ENCODE data around the gene TMEM191C.
"Not testable (repeated sequence)": the region's sequence is repeated elsewhere in the genome, so short reads cannot be mapped to it uniquely, and the experiment has no call there.

Gene TMEM191C

DNA sequence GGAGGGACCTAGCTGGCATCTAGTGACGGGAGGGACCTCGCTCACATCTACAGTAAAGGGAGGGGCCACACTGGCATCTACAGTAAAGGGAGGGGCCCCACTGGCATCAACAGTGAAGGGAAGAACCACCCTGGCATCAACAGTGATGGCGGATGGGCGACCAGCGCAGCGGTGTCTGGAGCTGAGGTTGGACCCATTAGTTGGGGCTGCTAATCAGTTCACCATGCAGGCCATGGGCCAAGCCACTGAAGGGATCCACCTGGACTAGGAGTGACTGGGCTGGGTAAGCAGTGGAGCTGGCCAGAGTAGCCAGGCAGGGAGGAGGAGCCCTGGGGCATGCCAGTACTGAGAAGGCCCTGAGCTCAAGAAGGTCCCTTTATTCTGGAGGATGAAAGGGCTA is 23.4 kb downstream of the TMEM191C start:
- H3K27me3 Mint-ChIP-seq, DNase-seq: not testable (repeated sequence)

GRCh38 chr22:21492271-21492670 is 25.1 kb downstream of the TMEM191C start:
- H3K4me3 Mint-ChIP-seq, H3K36me3 Mint-ChIP-seq, CTCF ChIA-PET, H3K9me3 Mint-ChIP-seq, H3K4me1 Mint-ChIP-seq, H3K27me3 Mint-ChIP-seq, H3K27ac Mint-ChIP-seq, DNase-seq: not testable (repeated sequence)

More for the DNA sequence above, 23.4 kb downstream of the TMEM191C start:
- CTCF ChIA-PET, H3K36me3 Mint-ChIP-seq, H3K9me3 Mint-ChIP-seq, H3K4me3 Mint-ChIP-seq, H3K4me1 Mint-ChIP-seq, H3K27ac Mint-ChIP-seq: not testable (repeated sequence)

GRCh38 chr22:21493789-21494782 is 26.9 kb downstream of the TMEM191C start:
- DNase-seq, H3K27me3 Mint-ChIP-seq, H3K4me1 Mint-ChIP-seq, H3K4me3 Mint-ChIP-seq, H3K36me3 Mint-ChIP-seq, H3K27ac Mint-ChIP-seq, CTCF ChIA-PET, H3K9me3 Mint-ChIP-seq: not testable (repeated sequence)

- H3K4me3 Mint-ChIP-seq, CTCF ChIA-PET, H3K27me3 Mint-ChIP-seq, H3K4me1 Mint-ChIP-seq, H3K9me3 Mint-ChIP-seq, H3K27ac Mint-ChIP-seq, H3K36me3 Mint-ChIP-seq, DNase-seq: not testable (repeated sequence)
Measured at GRCh38 chr22:21497984-21498383, 30.8 kb downstream of the TMEM191C start.

GRCh38 chr22:21498489-21498888 is 31.3 kb downstream of the TMEM191C start:
- H3K4me3 Mint-ChIP-seq, H3K4me1 Mint-ChIP-seq, H3K27me3 Mint-ChIP-seq, CTCF ChIA-PET, DNase-seq, H3K27ac Mint-ChIP-seq, H3K36me3 Mint-ChIP-seq, H3K9me3 Mint-ChIP-seq: not testable (repeated sequence)

- H3K27me3 Mint-ChIP-seq, H3K4me3 Mint-ChIP-seq, DNase-seq, H3K9me3 Mint-ChIP-seq, H3K36me3 Mint-ChIP-seq, CTCF ChIA-PET, H3K4me1 Mint-ChIP-seq, H3K27ac Mint-ChIP-seq: not testable (repeated sequence)
Measured at GRCh38 chr22:21499623-21500506, 32.7 kb downstream of the TMEM191C start.

DNA sequence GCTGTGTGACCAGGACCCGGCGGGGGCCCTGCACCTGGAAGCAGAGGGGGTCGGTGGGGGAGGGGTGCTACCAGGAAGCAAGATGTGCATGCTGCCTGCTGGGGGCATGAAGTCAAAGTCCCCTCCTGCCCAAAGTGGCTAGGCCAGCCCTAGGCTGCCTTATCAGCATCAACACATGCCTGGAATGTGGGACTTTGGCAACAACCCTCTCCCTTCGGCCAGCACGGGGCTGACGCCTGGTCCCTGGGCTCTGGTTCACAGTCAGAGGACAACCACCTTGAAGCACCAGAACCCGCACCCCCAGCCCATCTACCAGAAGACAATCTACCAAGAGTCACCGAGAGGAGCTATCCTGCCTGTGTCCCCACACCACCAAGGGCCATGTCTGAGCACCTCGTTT is 43.2 kb downstream of the TMEM191C start:
- H3K4me1 Mint-ChIP-seq, H3K9me3 Mint-ChIP-seq, DNase-seq, H3K27me3 Mint-ChIP-seq, H3K27ac Mint-ChIP-seq, H3K4me3 Mint-ChIP-seq, CTCF ChIA-PET, H3K36me3 Mint-ChIP-seq: not testable (repeated sequence)

GRCh38 chr22:21512022-21512421 is 44.8 kb downstream of the TMEM191C start:
- H3K36me3 Mint-ChIP-seq, DNase-seq, H3K27me3 Mint-ChIP-seq, H3K9me3 Mint-ChIP-seq, H3K27ac Mint-ChIP-seq, CTCF ChIA-PET, H3K4me1 Mint-ChIP-seq, H3K4me3 Mint-ChIP-seq: not testable (repeated sequence)

DNA sequence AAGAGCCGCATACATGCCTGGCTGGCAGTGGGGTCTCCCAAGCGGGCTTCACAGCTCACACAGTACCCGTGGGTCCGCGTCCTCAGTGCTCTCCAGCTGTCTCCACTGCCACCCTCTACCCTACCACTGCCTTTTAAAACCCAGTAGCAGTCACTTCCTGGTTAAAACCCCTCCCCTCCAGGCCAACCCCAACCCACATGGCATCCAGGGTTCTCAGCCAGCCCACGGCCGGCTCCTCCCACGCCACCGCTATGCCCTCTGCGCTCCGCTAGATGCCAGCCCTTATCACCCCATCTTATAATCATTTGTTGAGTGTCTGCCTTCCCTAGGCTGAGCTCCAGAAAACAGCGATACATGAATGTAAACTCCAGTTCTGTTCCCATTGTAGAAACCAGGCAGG is 46.9 kb downstream of the TMEM191C start:
- DNase-seq, H3K27ac Mint-ChIP-seq, CTCF ChIA-PET, H3K36me3 Mint-ChIP-seq, H3K9me3 Mint-ChIP-seq, H3K4me1 Mint-ChIP-seq, H3K27me3 Mint-ChIP-seq, H3K4me3 Mint-ChIP-seq: not testable (repeated sequence)

- not testable (repeated sequence) for H3K36me3 Mint-ChIP-seq
Measured at GRCh38 chr22:21515234-21515633, 48.0 kb downstream of the TMEM191C start.

DNA sequence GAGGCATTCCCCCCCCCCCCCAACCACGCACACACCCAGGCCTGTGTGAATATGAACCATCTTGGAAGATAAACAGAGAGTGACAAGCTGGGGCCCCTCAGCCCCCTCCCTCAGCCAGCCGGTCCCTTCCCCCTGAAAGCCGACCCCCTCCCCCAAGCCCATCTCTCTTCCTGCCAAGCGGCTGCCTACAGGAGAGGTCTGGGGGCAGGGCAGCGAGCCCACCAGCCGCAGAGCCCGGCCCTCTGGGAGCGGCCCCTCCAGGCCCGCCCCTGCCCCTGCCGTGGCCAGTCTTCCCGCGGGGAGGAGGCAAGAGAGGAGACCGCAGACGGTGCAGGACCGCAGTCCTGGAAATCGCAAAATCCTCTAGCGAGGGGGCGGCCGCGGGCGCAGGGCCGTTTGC is 49.3 kb downstream of the TMEM191C start:
- H3K27me3 Mint-ChIP-seq, CTCF ChIA-PET, H3K9me3 Mint-ChIP-seq, H3K4me1 Mint-ChIP-seq, H3K4me3 Mint-ChIP-seq, H3K27ac Mint-ChIP-seq, H3K36me3 Mint-ChIP-seq, DNase-seq: not testable (repeated sequence)

More at GRCh38 chr22:21515234-21515633, 48.0 kb downstream of the TMEM191C start:
- H3K27me3 Mint-ChIP-seq, CTCF ChIA-PET, H3K4me3 Mint-ChIP-seq, H3K27ac Mint-ChIP-seq, DNase-seq, H3K4me1 Mint-ChIP-seq, H3K9me3 Mint-ChIP-seq: not testable (repeated sequence)

DNA sequence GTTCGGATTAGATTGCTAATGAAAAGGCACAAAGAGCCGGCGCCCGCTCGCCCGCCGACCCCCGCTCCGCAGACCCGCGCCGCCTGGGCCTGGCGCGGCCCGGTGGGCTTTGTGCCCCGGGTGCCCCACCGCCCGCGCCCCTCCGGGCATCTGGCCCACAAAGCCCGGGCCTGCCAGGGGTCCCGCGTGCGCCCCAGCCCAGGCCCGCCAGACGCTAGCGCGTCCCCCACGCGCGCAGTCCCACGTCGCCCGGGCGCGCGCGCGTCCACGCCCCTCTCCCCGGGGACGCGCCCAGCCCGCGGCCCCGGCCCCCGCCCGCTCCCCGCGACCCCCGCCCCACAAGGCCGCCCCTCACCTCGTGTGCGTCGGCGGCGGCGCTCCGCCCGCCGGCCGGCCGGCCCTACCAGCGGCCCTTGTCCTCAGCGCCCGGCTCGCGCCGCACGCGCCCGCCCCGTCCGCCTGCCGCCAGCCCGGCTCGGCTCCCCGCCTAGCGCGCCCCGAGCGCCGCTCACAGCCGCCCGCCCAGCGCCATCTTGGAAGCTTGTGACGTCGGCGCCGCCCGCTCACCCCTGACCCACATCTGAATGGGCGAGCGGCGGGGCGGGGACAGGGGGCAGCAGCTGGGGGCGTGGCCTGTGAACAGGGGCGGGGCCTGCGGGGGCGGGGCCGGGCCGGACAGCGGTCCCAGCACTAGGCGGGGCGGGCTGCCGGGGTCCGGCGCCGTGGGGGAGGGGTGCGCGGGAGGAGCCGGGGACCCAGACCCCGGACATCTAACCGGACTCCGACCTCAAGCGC is 50.0 kb downstream of the TMEM191C start:
- H3K9me3 Mint-ChIP-seq, H3K4me3 Mint-ChIP-seq, H3K4me1 Mint-ChIP-seq, DNase-seq, H3K36me3 Mint-ChIP-seq, H3K27ac Mint-ChIP-seq, H3K27me3 Mint-ChIP-seq, CTCF ChIA-PET: not testable (repeated sequence)
